CD8-positive, alpha-beta memory T cell (primary cell): ENCODE measurements around the gene CEMP1. TPM values are rescaled to one million over a fixed set of nuclear protein-coding genes. Genes with fewer than 3 reads are reported as not detected.
"Not testable (repeated sequence)": the region's sequence is repeated elsewhere in the genome, so short reads cannot be mapped to it uniquely, and the experiment has no call there.

Experiments used
- CTCF ChIA-PET: fragments of 350-600 bp; sonication (Branson Sonifier 250); formaldehyde crosslinking; loops from one replicate; lab custom pipeline; 2021; ENCODE audit warnings: antibody characterized with exemption; lab: Charles Lee
- POLR2A ChIA-PET: fragments of 350-600 bp; sonication (Branson Sonifier 250); formaldehyde crosslinking; loops from one replicate; lab custom pipeline; 2021; ENCODE audit warnings: antibody characterized with exemption; lab: Charles Lee
- DNase-seq, 5 donors: peaks; one replicate each; pipeline versions ENCODE4 v3.0.0 to v3.0.0-alpha.2; 2020 to 2022; ENCODE audit warnings: mixed read lengths in 1 of 5
- H3K27ac ChIP-seq: one replicate; pipeline ENCODE4 v1.7.0; 2013; ENCODE audit warnings: low read depth, mild to moderate bottlenecking, low read length, moderate library complexity
- H3K27me3 ChIP-seq: 2 replicates; pipeline ENCODE4 v1.7.0; 2013; ENCODE audit warnings: low read length, mild to moderate bottlenecking; ENCODE audit not compliant: insufficient read depth, poor library complexity, severe bottlenecking
- H3K36me3 ChIP-seq: 2 replicates; pipeline ENCODE4 v1.7.0; 2013; ENCODE audit warnings: mild to moderate bottlenecking, low read length, moderate library complexity; ENCODE audit not compliant: insufficient read depth
- H3K4me1 ChIP-seq: 2 replicates; pipeline ENCODE4 v1.7.0; 2013; ENCODE audit warnings: mild to moderate bottlenecking, low read length, moderate library complexity; ENCODE audit not compliant: insufficient read depth
- H3K4me3 ChIP-seq: 2 replicates; pipeline ENCODE4 v1.7.0; 2013; ENCODE audit warnings: mild to moderate bottlenecking, low read length
- H3K9me3 ChIP-seq: 2 replicates; pipeline ENCODE4 v1.7.0; 2013; ENCODE audit warnings: mild to moderate bottlenecking, low read length
- H3K27ac Mint-ChIP-seq, 8 donors: one replicate each; pipeline ENCODE4 v1.8.0; 2020 to 2021; ENCODE audit warnings: mixed read lengths in 8 of 8, mild to moderate bottlenecking in 6 of 8, inconsistent platforms in 3 of 8, moderate library complexity in 3 of 8
- H3K27me3 Mint-ChIP-seq, 2 donors: one replicate each; pipeline ENCODE4 v1.8.0; 2020 to 2021; ENCODE audit warnings: mixed read lengths in 2 of 2, mild to moderate bottlenecking in 1 of 2, moderate library complexity in 1 of 2
- H3K36me3 Mint-ChIP-seq, 3 donors: one replicate each; pipeline ENCODE4 v1.8.0; 2020 to 2021; ENCODE audit warnings: mixed read lengths in 3 of 3, inconsistent platforms in 1 of 3, mild to moderate bottlenecking in 1 of 3
- H3K4me1 Mint-ChIP-seq, 3 donors: one replicate each; pipeline ENCODE4 v1.8.0; 2020 to 2021; ENCODE audit warnings: mixed read lengths in 3 of 3, inconsistent platforms in 1 of 3, mild to moderate bottlenecking in 1 of 3
- H3K4me3 Mint-ChIP-seq, 7 donors: one replicate each; pipeline ENCODE4 v1.8.0; 2020 to 2021; ENCODE audit warnings: mixed read lengths in 7 of 7, mild to moderate bottlenecking in 6 of 7, moderate library complexity in 4 of 7, inconsistent platforms in 2 of 7
- H3K9me3 Mint-ChIP-seq, 5 donors: one replicate each; pipeline ENCODE4 v1.8.0; 2020 to 2022; ENCODE audit warnings: mixed read lengths in 5 of 5, mild to moderate bottlenecking in 3 of 5, moderate library complexity in 2 of 5, inconsistent platforms in 1 of 5
- polyA plus RNA-seq: library from polyadenylated mRNA; unstranded; fragments of 300-500 nt; fragmentation: Illumina TruSeq; gene quantifications from one replicate; pipeline ENCODE4 v1.2.3, GENCODE V29; 2021
- total RNA-seq, 2 experiments: library from RNA; stranded (reverse); gene quantifications; one replicate each; pipeline ENCODE4 v1.2.3, GENCODE V29; 2021

CEMP1 gene
- total RNA-seq (under 1 TPM in 1 of 2 experiments, not detected in 1; 0.16 TPM), polyA plus RNA-seq (3.3 TPM)

- H3K4me3 ChIP-seq = peak within 1 kb of the TSS; percentile 98
- H3K27me3 Mint-ChIP-seq = peaks cover 0 to 2% of the 10 kb centered on the region in 2 donors
- no peak for DNase-seq
- peaks cover 13 to 29% (median 15%) of the 10 kb centered on the region in 3 donors for H3K4me1 Mint-ChIP-seq
- H3K9me3 Mint-ChIP-seq = peaks cover 0 to 7% (median 0%) of the 10 kb centered on the region in 5 donors
- H3K36me3 ChIP-seq = no peaks in the 10 kb centered on the region
- POLR2A ChIA-PET = interaction anchor here (1.5 to 3.0 kb wide), 3 partner anchors 11 to 316 kb away, joined by 7 to 65 read pairs (median 29); partner anchors contain the start of genes AMDHD2, ATP6V0C and PGP
- H3K27ac Mint-ChIP-seq = peak within 1 kb of the TSS; percentile 98 to 99 (median 99)
- peaks cover 0 to 28% (median 0%) of the 10 kb centered on the region in 3 donors for H3K36me3 Mint-ChIP-seq
- CTCF ChIA-PET = interaction anchor here (0.8 to 1.2 kb wide), 2 partner anchors 9 to 30 kb away, joined by 3 to 5 read pairs; no protein-coding TSS in a partner anchor
- no peaks in the 10 kb centered on the region for H3K27me3 ChIP-seq
- peak within 1 kb of the TSS; percentile 97 for H3K27ac ChIP-seq
- H3K4me1 ChIP-seq = peaks cover 7% of the 10 kb centered on the region
- peak within 1 kb of the TSS; percentile 93 to 99 (median 95) for H3K4me3 Mint-ChIP-seq
- no peaks in the 10 kb centered on the region for H3K9me3 ChIP-seq
These were observed at the start of gene CEMP1 for GRCh38 chr16:2531371-2531695. TSS of gene CEMP1 (minus strand) at chr16:2531408. CDS start at chr16:2531073, 335 bp downstream.

GRCh38 chr16:2580818-2581217, 49.6 kb upstream of the CEMP1 start:
- POLR2A ChIA-PET, H3K36me3 ChIP-seq, H3K27ac Mint-ChIP-seq, H3K27ac ChIP-seq, H3K27me3 Mint-ChIP-seq, H3K27me3 ChIP-seq, H3K9me3 Mint-ChIP-seq, H3K4me3 ChIP-seq, H3K4me1 Mint-ChIP-seq, DNase-seq, H3K9me3 ChIP-seq, CTCF ChIA-PET, H3K4me1 ChIP-seq, H3K4me3 Mint-ChIP-seq: not testable (repeated sequence)
- peaks cover 0 to 11% (median 0%) of the 10 kb centered on the region in 3 donors for H3K36me3 Mint-ChIP-seq

GRCh38 chr16:2580143-2580542, 48.9 kb upstream of the CEMP1 start:
- POLR2A ChIA-PET, H3K4me3 Mint-ChIP-seq, H3K4me3 ChIP-seq, H3K9me3 ChIP-seq, H3K27ac ChIP-seq, H3K27ac Mint-ChIP-seq, H3K4me1 ChIP-seq, CTCF ChIA-PET, H3K9me3 Mint-ChIP-seq, H3K27me3 ChIP-seq, DNase-seq, H3K36me3 Mint-ChIP-seq, H3K36me3 ChIP-seq, H3K4me1 Mint-ChIP-seq, H3K27me3 Mint-ChIP-seq: not testable (repeated sequence)

- H3K4me1 ChIP-seq, H3K9me3 Mint-ChIP-seq: not testable (repeated sequence)
These were observed 47.7 kb upstream of the CEMP1 start for GRCh38 chr16:2578905-2579304.

GRCh38 chr16:2577044-2577443, 45.8 kb upstream of the CEMP1 start:
- H3K4me1 ChIP-seq, H3K4me3 ChIP-seq, H3K27ac ChIP-seq, DNase-seq, H3K36me3 ChIP-seq, H3K27me3 ChIP-seq, H3K9me3 ChIP-seq, H3K4me3 Mint-ChIP-seq, CTCF ChIA-PET, H3K27me3 Mint-ChIP-seq, H3K9me3 Mint-ChIP-seq, H3K4me1 Mint-ChIP-seq, H3K27ac Mint-ChIP-seq, H3K36me3 Mint-ChIP-seq, POLR2A ChIA-PET: not testable (repeated sequence)

More at GRCh38 chr16:2578905-2579304, 47.7 kb upstream of the CEMP1 start:
- H3K9me3 ChIP-seq, H3K27ac Mint-ChIP-seq, CTCF ChIA-PET, POLR2A ChIA-PET, DNase-seq, H3K27me3 Mint-ChIP-seq, H3K4me3 Mint-ChIP-seq, H3K36me3 ChIP-seq, H3K4me1 Mint-ChIP-seq, H3K27me3 ChIP-seq, H3K4me3 ChIP-seq, H3K27ac ChIP-seq, H3K36me3 Mint-ChIP-seq: not testable (repeated sequence)

- H3K4me3 Mint-ChIP-seq, H3K4me1 ChIP-seq, H3K36me3 ChIP-seq, CTCF ChIA-PET, H3K36me3 Mint-ChIP-seq, H3K27ac ChIP-seq, H3K4me3 ChIP-seq, H3K9me3 Mint-ChIP-seq, DNase-seq, H3K27me3 ChIP-seq, H3K9me3 ChIP-seq, H3K4me1 Mint-ChIP-seq, POLR2A ChIA-PET, H3K27ac Mint-ChIP-seq, H3K27me3 Mint-ChIP-seq: not testable (repeated sequence)
These were observed 44.6 kb upstream of the CEMP1 start for GRCh38 chr16:2575839-2576238.

- POLR2A ChIA-PET = not testable (repeated sequence)
These were observed 41.5 kb upstream of the CEMP1 start for GRCh38 chr16:2572704-2573103.

GRCh38 chr16:2568573-2568972, 37.4 kb upstream of the CEMP1 start:
- H3K27ac ChIP-seq, H3K27ac Mint-ChIP-seq, H3K4me1 ChIP-seq, POLR2A ChIA-PET, H3K9me3 ChIP-seq, H3K27me3 ChIP-seq, H3K36me3 Mint-ChIP-seq, H3K9me3 Mint-ChIP-seq, H3K4me3 ChIP-seq, H3K36me3 ChIP-seq, CTCF ChIA-PET, H3K4me1 Mint-ChIP-seq, H3K27me3 Mint-ChIP-seq, DNase-seq, H3K4me3 Mint-ChIP-seq: not testable (repeated sequence)

More at GRCh38 chr16:2572704-2573103, 41.5 kb upstream of the CEMP1 start:
- H3K27ac ChIP-seq, CTCF ChIA-PET, H3K9me3 Mint-ChIP-seq, H3K27me3 Mint-ChIP-seq, H3K36me3 Mint-ChIP-seq, H3K36me3 ChIP-seq, H3K4me3 Mint-ChIP-seq, H3K9me3 ChIP-seq, DNase-seq, H3K4me1 Mint-ChIP-seq, H3K4me1 ChIP-seq, H3K4me3 ChIP-seq, H3K27me3 ChIP-seq, H3K27ac Mint-ChIP-seq: not testable (repeated sequence)

GRCh38 chr16:2567506-2567905, 36.3 kb upstream of the CEMP1 start:
- H3K4me3 Mint-ChIP-seq = not testable (repeated sequence)

More at GRCh38 chr16:2567506-2567905, 36.3 kb upstream of the CEMP1 start:
- H3K27ac Mint-ChIP-seq, H3K9me3 Mint-ChIP-seq, H3K27me3 Mint-ChIP-seq, H3K4me3 ChIP-seq, H3K36me3 Mint-ChIP-seq, H3K36me3 ChIP-seq, CTCF ChIA-PET, POLR2A ChIA-PET, H3K4me1 Mint-ChIP-seq, H3K27me3 ChIP-seq, H3K9me3 ChIP-seq, DNase-seq, H3K27ac ChIP-seq, H3K4me1 ChIP-seq: not testable (repeated sequence)
